Activated T-helper 1 cell treated with Interleukin-2 at 50 U/mL for 16 hours (primary cell): ENCODE results near the gene LARGE1.

ENCODE experiments used
- DNase-seq: peaks from one replicate; pipeline ENCODE4 v3.0.0-alpha.2; 2020; ENCODE audit warnings: low read depth

LARGE1 gene

DNA sequence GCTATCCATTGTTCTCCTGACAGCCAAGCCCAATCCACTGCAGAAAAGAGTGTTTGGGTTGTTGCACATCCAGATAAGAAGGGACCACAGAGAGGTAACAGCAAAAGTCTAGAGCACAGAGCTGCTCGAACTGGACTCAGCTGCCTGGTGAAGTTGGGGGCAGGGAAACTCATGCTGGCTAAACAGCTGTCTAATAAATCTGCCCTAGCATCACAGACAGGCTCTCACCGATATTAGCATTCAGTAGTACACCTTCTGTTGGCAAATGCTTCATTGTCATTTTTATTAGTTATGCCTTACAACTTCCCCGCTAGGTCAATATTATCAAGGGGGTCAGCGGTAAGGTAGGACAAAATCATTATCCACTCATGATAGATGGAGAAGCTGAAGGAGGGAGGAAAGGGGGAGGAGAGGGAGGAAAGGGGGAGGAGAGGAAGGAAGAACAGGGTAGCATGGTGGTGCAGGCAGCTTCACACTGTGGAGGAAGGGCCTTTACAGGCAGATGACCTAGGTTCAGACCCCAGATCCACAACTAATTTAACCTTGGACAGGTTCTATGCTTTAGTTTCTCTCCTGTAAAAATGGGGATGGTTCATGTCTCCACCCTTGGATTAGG, 102.7 kb downstream of the LARGE1 start:
- no peak for DNase-seq

DNA sequence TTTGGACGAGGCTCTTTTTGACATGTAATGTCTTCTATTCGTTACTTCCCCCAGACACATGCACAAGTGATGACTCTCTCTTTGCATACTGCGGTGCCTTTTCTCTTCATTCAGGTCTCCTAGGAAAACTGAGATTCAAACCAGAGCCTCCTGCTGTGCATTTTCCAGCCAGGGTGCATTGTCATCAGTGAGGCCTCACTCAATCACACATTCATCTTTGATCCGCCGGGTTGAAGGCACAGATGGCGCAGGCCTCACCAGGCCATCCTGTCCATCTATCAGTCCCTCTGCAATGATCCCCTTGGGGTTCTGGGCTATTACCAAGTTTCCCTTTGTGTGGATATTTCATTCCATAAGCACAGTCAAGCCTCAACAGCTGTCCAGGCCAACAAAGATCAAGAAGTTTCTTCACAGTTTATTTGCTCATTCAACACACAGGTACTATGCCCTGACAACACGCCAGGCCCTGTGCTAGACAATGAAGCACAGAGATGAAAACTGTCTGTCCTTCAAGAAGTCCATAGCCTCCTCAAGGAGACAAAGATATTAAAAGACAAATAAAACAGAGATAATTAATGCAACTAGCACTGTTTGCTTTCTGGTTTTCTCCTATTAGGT, 107.8 kb downstream of the LARGE1 start:
- DNase-seq, result no peak

DNA sequence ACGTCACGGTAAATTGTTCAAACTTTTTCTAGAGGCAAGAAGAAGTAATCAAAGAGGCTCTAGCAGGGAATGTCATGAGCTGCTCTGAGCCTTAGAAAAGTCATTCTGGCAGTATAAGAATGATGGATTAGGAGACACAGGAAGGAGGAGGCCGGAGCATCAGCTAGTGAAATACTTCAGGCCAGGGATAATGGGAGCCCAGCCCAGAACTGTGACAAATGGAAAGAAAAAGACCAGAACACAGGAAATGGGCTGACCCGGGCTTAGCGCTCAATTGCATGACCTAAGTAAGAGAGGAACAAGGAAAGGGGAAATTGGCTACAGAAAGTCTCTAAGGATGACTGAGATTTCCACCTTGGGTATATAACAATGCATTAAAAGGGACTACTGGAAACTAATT, 108.6 kb downstream of the LARGE1 start:
- DNase-seq, result no peak

DNA sequence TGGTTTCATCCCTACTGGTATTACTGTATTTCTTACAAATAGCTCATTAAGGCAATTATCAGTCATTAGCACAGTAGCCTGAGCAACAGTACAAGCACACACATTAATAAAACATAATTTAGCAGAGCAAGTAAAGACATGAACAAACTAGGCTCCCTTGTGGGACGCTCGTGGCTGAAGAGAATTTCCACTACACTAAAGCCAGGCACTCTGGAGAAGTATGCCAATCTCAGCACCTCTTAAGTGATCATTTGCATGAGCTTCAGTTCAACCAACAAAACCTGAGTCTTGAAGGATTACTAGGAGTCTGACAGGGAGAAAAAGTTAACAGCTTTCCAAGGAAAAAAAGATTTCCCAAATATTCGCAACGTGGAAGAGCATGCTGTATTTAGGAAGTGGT, 109.1 kb downstream of the LARGE1 start:
- DNase-seq, result no peak

DNA sequence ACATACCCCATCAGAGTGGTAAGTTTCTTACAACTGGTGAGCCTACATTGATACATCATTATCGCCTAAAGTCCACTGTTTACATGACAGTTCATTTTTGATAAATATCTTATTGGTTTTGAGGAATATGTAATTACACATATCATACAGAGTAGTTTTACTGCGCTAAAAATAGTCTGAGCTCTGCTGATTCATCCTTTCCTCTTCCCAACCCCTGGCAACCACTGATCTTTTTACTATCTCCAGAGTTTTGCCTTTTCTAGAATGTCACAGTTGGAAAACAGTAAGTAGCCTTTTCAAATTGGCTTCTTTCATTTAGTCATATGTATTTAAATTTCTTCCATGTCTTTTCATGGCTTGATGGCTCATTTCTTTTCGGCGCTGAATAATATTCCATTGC, 112.8 kb downstream of the LARGE1 start:
- no peak for DNase-seq

DNA sequence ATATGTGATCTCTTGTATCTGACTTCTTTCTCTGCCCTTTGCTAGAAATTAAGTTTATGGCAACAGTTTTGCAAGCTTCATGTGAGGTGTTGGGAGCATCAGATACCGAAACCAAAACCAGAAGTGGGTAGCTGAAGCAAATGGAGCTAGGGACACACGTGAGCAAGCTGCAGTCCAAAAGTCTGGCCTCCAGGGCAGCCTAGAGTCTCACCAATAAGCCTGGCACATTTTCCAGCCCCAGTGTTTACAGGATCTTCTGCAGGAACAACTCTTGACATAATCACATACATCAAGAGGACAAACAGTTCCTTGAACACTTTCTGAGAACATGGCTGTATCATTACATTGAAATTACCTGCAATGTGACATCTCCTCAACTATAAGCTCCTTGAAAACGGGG, 114.1 kb downstream of the LARGE1 start:
- DNase-seq, result no peak

DNA sequence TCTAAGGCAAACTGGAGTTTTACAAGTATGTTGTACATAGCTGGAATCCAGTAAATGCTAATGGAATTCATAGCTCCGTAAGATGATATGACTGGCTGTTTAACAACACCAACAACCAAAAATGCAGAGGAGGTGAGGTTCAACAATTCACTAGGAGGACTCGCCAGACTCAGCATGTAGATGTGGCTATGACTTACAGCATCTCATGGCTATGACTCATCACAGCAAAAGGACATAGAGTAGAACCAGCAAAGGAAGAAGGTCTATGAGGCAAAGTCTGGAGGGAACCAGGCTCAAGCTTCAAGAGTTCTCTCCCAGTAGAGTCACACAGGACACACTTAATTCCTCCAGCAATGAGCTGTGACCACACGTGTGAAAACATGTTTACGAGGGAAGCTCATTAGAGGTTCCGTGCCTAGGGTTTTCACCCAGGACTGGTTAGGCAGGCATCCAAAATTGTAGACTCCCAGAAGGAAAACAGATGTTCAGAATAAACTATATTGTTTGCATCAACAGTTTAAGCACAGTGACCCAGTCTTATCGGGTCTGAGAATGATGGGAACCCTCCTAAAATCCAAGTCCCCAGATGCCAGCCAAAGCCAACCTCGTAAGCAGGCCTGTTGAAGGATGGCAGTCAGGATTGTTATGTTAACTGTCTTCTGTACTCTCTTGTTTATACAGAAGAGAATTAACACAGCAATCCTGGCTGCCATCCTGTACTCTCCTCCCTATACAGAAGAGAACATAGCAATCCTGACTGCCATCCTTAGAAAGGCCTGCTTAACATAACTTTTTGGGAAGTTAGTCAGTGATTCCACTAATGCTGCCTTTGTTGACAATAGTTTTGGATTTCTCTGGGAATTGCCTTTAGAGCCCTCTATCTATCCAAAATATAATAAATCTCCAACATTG, 116.6 kb downstream of the LARGE1 start:
- no peak for DNase-seq

DNA sequence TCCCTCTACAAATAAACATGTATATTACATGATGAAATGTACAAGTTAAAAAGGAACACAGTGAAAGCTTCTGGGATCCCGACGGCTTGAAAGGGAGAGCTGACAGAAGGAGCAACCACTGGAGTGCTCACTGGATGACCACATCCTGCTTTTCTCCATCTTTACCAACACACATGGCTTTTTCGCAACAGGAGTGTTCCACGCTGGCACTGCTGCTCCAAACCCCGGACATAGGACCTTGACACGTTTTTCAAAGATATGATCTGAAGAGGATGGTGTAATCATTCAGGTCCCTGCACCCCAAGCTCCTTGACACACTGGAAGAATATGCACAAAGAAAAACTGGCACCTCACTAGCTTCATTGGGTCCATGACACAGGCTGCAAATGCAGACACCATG, 121.9 kb downstream of the LARGE1 start:
- no peak for DNase-seq

DNA sequence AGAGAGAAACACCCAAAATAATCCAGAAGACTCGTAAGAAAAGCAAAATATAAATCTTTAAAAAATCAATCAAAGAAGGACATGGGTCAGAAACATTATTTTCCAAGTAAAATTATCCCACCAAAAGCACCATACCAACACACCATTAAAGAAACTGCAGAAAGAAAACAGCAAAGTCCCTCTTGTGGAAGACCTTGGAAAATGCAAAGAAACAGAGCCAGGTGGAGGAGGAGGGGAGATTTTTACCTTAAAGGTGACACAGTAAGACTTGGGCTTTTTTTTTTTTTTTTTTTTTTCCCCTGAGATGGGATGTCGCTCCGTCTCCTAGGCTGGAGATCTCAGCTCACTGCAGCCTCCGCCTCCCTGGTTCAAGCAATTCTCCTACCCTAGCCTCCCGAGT, 123.8 kb downstream of the LARGE1 start:
- DNase-seq, result no peak

DNA sequence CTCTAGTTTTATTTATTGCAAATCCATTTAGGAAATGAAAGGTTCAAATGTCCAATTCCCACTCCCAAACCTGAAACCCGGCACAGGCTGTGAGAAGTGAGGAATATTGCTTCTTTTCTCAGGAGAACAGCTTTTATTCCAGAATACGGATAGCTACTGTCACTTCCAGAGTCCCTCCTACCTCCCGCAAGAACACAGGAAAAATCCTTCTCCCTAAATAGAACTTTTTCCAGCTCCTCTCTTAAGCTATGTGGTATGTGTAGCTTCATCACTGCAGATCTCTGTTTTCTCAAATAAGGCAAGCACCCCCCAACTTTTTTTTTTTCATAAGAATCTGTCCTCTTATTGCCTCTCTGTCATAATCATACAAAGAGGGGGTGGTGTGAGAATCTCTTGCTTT, 126.8 kb downstream of the LARGE1 start:
- no peak for DNase-seq

DNA sequence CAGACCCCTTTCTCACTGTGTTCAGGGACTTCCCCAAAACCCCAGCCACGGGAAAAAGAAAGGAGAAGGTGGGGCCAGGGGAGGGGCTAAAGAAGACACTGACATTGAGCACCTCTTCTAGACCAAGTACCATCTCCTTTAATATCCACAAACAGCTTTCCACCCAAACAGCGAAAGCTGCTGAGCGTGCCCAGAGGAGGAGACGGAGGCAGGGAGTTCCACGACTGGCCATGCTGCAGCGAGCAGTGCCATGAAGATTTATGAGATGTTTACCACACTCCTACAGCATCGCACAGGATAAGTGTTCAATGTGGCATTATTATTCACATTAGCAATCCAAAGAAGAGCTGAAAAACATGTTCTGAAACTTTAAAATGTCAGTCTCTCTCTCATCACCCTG, 127.4 kb downstream of the LARGE1 start:
- DNase-seq, result no peak

DNA sequence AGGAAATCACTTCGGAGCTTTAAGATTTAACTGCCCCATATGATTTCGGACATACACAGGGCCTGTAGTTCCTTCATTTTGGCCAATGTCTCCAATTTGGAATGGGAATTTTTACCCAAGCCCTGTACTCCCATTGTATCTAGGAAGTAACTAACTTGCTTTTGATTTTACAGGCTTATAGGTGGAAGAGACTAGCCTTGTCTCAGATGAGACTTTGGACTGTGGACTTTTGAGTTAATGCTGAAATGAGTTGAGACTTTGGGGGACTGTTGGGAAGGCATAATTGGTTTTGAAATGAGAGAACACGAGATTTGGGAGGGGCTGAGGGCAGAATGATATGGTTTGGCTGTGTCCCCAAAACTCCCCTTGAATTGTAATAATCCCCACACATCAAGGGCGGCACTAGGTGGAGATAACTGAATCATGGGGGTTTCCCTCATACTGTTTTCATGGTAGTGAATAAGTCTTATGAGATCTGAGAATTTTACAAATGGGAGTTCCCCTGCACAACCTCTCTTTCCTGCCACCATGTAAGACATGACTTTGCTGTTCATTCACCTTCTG, 130.5 kb downstream of the LARGE1 start:
- DNase-seq, result no peak

DNA sequence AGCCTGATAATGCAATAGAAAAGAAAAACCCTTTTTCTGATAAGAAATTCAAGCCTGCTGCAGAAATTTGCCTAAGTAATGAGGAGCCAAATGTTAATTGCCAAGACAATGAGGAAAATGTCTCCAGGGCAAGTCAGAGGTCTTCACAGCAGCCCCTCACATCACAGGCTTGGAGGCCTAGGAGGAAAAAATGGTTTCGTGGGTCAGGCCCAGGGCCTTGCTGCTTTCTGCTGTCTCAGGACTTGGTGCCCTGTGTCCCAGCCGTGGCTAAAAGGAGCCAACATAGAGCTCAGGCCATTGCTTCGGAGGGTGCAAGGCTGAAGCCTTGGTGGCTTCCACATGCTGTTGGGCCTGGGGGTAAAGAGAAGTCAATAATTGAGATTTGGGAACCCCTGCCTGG, 131.3 kb downstream of the LARGE1 start:
- no peak for DNase-seq

DNA sequence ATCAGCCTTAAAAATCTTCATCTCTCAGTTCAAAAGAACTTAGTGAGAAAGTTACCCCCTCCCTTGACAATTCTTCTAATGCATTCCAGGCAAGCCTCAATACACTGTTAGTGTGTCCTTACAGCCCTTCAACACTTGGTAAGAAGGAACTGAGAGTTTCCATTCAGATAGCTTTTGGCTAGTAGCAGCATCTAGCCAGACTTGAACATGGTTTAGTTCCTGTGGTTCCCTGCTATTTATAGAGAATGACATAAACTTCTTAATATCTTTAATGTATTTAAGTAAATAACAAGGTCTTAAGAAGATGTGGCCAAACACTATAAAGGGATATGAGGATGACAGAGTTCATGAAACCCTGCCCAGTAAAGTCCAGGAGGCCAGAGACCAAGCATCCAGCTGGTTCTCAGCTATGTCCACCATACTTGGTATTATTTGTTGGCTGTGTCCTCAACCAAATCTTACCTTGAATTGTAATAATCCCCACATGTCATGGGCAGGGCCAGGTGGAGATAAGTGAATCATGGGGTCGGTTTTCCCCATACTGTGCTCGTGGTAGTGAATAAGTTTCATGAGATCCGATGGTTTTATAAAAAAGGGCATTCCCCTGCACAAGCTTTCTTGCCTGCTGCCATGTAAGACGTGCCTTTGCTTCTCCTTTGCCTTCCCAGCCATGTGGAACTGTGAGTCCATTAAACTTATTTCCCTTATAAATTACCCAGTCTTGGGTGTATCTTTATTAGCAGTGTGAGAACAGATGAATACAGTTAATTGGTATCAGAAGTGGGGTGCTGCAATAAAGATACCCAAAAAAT, 132.4 kb downstream of the LARGE1 start:
- DNase-seq, result no peak

DNA sequence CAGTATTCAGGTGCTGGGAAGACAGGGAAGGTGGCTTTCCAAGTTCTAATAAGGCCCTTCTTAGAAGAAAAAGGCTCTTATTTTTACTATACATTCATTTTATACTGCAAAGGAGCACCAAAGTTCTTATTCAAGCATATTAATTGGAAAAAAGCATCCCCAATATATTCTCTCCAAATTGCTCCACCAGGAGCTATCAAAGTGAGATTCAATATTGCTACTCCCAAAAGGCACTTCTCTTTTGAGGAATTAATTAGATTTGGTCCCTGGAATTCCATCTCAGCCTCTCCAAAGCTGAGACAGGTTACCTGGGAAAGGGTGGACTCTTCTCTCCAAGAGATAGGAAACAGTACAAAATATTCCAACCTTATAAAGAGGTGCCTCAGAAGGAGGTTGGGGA, 134.1 kb downstream of the LARGE1 start:
- no peak for DNase-seq

DNA sequence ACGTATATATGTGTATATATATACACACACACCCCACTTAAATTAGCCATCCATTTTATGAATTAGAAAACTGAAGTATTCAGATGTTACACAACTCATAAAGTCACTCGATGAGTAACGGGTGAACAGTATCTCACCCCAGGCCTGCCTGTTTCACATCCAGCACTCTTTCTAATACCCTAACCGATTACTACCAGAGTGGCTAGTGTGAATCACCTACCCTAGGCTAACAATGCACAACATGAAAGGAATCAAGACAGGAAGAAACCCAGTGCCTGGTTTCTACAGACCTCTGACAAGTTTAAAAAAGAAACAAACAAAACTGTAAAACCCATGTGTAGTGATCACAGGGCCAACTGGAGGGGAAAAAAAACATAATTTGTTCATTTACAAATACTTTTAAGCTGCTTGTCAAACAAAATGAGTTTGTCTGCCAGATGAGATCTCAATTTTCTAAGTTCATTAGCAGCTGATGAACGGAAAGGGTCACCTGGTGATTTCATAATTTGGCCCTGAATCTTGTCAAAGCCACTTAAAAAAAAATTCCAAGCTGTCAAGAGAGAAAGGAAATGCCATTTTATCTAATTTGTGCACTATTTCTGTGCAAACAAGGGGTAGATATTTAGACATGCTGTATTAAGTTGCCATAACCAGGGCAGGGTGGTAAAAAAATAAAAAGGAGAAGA, 134.8 kb downstream of the LARGE1 start:
- DNase-seq, result no peak

DNA sequence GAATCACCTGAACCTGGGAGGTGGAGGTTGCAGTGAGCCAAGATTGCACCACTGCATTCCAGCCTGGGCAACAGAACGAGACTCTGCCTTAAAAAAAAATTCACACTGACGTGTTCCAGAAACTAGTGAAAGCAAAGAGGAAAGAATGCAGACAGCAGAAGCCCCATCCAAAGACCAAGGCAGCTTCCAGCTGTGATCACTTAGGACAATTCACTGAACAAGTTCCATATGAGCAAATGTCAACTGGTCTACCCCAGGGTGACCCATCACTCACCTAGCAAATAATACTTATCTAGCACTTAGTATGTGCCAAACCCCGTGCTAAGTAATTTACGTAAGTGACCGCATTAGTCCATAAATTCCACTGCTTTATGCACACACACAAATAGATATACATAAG, 138.9 kb downstream of the LARGE1 start:
- no peak for DNase-seq

DNA sequence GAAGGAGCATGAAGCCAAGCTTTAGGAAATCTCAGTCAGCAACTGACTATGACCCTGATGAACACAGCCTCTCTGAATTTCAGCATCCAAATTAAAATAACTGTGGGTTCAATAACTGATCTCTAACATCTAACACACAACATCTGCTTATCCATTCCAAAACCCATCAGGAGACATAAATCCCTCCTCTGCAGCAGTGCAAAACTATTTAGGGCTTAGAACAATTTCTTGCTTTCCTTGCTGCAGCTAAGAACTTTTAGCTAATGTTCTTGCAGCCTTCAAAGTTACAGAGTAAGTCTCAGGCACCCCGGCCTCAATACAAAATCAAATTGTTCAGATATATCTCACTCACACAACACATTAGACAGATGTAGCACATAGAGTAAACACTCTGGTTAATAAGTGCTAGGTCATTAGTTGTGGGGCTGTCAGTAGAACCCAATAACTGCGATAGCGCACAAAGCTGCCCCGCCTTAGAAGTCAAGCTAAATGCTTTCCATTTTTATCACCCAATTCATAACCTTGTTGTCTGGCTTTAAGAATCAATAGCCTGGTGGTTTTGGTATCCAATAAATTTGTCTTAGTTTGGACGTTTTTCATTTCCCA, 139.6 kb downstream of the LARGE1 start:
- no peak for DNase-seq

DNA sequence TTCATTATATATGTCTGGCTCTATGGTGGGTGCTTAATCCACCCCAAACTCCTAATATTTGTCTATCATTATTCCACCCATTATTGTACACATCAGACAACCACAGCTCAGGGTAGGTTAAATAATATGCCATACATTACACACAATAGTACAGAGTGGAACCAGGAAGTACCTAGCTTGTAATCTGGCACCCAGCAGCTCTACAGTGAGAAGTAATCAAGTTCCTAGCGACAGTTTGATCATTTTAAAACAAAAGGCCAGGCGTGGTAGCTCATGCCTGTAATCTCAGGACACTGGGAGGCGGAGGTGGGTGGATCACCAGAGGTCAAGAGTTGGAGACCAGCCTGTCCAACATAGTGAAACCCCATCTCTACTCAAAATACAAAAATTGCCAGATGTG, 141.0 kb downstream of the LARGE1 start:
- no peak for DNase-seq

DNA sequence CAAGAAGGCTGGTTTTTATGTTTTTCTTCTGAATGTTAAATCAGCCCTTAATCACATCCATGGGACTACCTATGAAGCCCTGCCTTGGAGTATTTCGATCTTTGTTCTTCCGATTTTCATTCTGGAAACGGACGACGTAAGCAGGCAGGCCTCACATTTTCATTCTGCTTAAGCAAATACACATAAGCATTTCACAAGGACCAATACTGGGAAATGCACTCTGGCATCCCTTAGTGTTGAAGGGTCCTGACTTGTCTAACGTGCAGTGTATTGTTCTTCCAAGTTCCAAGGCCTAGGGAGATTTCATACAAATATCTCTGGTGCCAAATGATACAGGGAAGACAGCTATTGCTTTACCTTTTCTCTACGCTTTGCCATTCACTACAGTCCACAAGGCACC, 143.8 kb downstream of the LARGE1 start:
- no peak for DNase-seq

DNA sequence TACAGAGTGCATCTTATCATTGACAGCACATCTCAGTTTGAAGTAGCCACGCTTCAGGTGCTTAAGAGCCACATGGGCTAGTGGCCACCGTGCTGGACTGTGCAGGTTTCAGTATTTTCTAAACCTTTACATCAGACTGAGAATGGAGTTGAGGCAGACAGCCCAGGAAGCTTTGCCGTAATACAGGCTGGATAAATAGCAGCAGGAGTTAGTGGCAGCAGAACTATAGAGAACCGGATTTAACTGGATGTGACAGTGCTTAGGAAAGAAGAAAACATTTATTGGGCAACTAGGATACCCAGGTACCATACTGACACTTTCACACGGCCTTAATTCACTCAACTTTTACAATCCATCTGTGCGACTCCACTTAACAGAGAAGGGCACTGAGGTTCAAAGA, 145.5 kb downstream of the LARGE1 start:
- no peak for DNase-seq
